Effector CD4-positive, alpha-beta T cell (primary cell): ENCODE data around the gene FCHSD2.
"Not testable (repeated sequence)": the region's sequence is repeated elsewhere in the genome, so short reads cannot be mapped to it uniquely, and the experiment has no call there.

Experiments used
- DNase-seq: peaks from one replicate; pipeline ENCODE4 v3.0.0-alpha.2; 2020

Gene FCHSD2

GRCh38 chr11:72918851-72919250, 223.3 kb downstream of the FCHSD2 start:
- DNase-seq = no peak

GRCh38 chr11:72912253-72912652, 229.9 kb downstream of the FCHSD2 start:
- DNase-seq = no peak

- not testable (repeated sequence) for DNase-seq
Observed at GRCh38 chr11:72909558-72910388, 232.3 kb downstream of the FCHSD2 start.

GRCh38 chr11:72908032-72908676, 234.0 kb downstream of the FCHSD2 start:
- DNase-seq = no peak

- no peak for DNase-seq
Observed at GRCh38 chr11:72904016-72904415, 238.1 kb downstream of the FCHSD2 start.

GRCh38 chr11:72901374-72901773, 240.7 kb downstream of the FCHSD2 start:
- no peak for DNase-seq

GRCh38 chr11:72900013-72900412, 242.1 kb downstream of the FCHSD2 start:
- DNase-seq = no peak

GRCh38 chr11:72899238-72899637, 242.9 kb downstream of the FCHSD2 start:
- DNase-seq = no peak

- DNase-seq = no peak
Observed at GRCh38 chr11:72897506-72897905, 244.6 kb downstream of the FCHSD2 start.

GRCh38 chr11:72896431-72896830, 245.7 kb downstream of the FCHSD2 start:
- no peak for DNase-seq

- DNase-seq = no peak
Observed at GRCh38 chr11:72890881-72891280, 251.2 kb downstream of the FCHSD2 start.

GRCh38 chr11:72886619-72887018, 255.5 kb downstream of the FCHSD2 start:
- DNase-seq = no peak

- no peak for DNase-seq
Observed at GRCh38 chr11:72885749-72886609, 256.1 kb downstream of the FCHSD2 start.

- no peak for DNase-seq
Observed at GRCh38 chr11:72876147-72876546, 266.0 kb downstream of the FCHSD2 start.

GRCh38 chr11:72875736-72876135, 266.4 kb downstream of the FCHSD2 start:
- DNase-seq = no peak

GRCh38 chr11:72872012-72872411, 270.1 kb downstream of the FCHSD2 start:
- no peak for DNase-seq

GRCh38 chr11:72871119-72871518, 271.0 kb downstream of the FCHSD2 start:
- DNase-seq = no peak

GRCh38 chr11:72869831-72870230, 272.3 kb downstream of the FCHSD2 start:
- no peak for DNase-seq

- no peak for DNase-seq
Observed at GRCh38 chr11:72867970-72868369, 274.1 kb downstream of the FCHSD2 start.

GRCh38 chr11:72864702-72865655, 277.1 kb downstream of the FCHSD2 start:
- DNase-seq = no peak

- no peak for DNase-seq
Observed at GRCh38 chr11:72863916-72864315, 278.2 kb downstream of the FCHSD2 start.

GRCh38 chr11:72863091-72863490, 279.0 kb downstream of the FCHSD2 start:
- no peak for DNase-seq
